Gastrocnemius medialis (tissue), 4 donors: Measurements from ENCODE around the gene PTX4.

Source experiments
- CTCF ChIP-seq, 5 experiments: fragments of 450-650 bp in 3 of 5; fragments of 200-600 bp in 2 of 5; sonication (generic) in 2 of 5; IDR thresholded peaks in 4 of 5; conservative IDR thresholded peaks in 1 of 5; 1 replicate in 4 of 5; 2 replicates in 1 of 5; pipeline ENCODE4 v1.5.1; 2016 to 2019; ENCODE audit warnings: antibody characterized with exemption in 5 of 5, mild to moderate bottlenecking in 3 of 5, moderate library complexity in 3 of 5
- POLR2A ChIP-seq, 2 donors: fragments of 450-650 bp; IDR thresholded peaks; one replicate each; pipeline ENCODE4 v1.6.1; 2017; ENCODE audit warnings: antibody characterized with exemption in 2 of 2, mild to moderate bottlenecking in 2 of 2, moderate library complexity in 2 of 2

GRCh38 chr16:1537763-1538289, 49.1 kb upstream of the PTX4 start:
- TF ChIP-seq POLR2A (IDR thresholded peaks at IDR 0.05) (no peak), CTCF (IDR thresholded peaks at IDR 0.05 in 4 of 5, conservative IDR thresholded peaks at IDR 0.05 in 1 of 5) (no peak)
